ENCODE data around the gene B4GALNT3.

GRCh38 chr12:537772-538171, 78.0 kb downstream of the B4GALNT3 start:
- no peak for TF ChIP-seq CTCF (IDR thresholded peaks at IDR 0.05 in 2 of 3, conservative IDR thresholded peaks at IDR 0.05 in 1 of 3; ENCODE audit: control insufficient read depth in 2 of 3, extremely low read depth in 1 of 3, insufficient read depth in 1 of 3, low read depth in 3 of 3, low read length in 3 of 3)
- no peak for TF ChIP-seq GABPA (IDR thresholded peaks at IDR 0.05; ENCODE audit: low read depth)
- no peak for TF ChIP-seq EZH2 (IDR thresholded peaks at IDR 0.05; ENCODE audit: borderline replicate concordance, control insufficient read depth, low read depth, low read length)
- no peak for TF ChIP-seq POLR2A (IDR thresholded peaks at IDR 0.05; ENCODE audit: low read depth, low read length)
- TF ChIP-seq, protein P1, sequence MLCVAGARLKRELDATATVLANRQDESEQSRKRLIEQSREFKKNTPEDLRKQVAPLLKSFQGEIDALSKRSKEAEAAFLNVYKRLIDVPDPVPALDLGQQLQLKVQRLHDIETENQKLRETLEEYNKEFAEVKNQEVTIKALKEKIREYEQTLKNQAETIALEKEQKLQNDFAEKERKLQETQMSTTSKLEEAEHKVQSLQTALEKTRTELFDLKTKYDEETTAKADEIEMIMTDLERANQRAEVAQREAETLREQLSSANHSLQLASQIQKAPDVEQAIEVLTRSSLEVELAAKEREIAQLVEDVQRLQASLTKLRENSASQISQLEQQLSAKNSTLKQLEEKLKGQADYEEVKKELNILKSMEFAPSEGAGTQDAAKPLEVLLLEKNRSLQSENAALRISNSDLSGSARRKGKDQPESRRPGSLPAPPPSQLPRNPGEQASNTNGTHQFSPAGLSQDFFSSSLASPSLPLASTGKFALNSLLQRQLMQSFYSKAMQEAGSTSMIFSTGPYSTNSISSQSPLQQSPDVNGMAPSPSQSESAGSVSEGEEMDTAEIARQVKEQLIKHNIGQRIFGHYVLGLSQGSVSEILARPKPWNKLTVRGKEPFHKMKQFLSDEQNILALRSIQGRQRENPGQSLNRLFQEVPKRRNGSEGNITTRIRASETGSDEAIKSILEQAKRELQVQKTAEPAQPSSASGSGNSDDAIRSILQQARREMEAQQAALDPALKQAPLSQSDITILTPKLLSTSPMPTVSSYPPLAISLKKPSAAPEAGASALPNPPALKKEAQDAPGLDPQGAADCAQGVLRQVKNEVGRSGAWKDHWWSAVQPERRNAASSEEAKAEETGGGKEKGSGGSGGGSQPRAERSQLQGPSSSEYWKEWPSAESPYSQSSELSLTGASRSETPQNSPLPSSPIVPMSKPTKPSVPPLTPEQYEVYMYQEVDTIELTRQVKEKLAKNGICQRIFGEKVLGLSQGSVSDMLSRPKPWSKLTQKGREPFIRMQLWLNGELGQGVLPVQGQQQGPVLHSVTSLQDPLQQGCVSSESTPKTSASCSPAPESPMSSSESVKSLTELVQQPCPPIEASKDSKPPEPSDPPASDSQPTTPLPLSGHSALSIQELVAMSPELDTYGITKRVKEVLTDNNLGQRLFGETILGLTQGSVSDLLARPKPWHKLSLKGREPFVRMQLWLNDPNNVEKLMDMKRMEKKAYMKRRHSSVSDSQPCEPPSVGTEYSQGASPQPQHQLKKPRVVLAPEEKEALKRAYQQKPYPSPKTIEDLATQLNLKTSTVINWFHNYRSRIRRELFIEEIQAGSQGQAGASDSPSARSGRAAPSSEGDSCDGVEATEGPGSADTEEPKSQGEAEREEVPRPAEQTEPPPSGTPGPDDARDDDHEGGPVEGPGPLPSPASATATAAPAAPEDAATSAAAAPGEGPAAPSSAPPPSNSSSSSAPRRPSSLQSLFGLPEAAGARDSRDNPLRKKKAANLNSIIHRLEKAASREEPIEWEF (IDR thresholded peaks at IDR 0.05; ENCODE audit: insufficient replicate concordance, low read depth, low read length) = no peak
- TF ChIP-seq, protein P2, sequence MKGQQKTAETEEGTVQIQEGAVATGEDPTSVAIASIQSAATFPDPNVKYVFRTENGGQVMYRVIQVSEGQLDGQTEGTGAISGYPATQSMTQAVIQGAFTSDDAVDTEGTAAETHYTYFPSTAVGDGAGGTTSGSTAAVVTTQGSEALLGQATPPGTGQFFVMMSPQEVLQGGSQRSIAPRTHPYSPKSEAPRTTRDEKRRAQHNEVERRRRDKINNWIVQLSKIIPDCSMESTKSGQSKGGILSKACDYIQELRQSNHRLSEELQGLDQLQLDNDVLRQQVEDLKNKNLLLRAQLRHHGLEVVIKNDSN (IDR thresholded peaks at IDR 0.05; ENCODE audit: borderline replicate concordance, extremely low read length, insufficient read depth, low read depth, low read length) = no peak

All from GM12878 (cell line).